GM23248 (cell line): ENCODE measurements around the gene ACCSL.

Experiments
- EZH2 ChIP-seq: fragments of 200-600 bp; sonication (generic); IDR thresholded peaks from 2 replicates; pipeline ENCODE4 v1.6.1; 2018; ENCODE audit warnings: antibody characterized with exemption, mild to moderate bottlenecking; ENCODE audit not compliant: insufficient read depth, poor library complexity, severe bottlenecking
- EZH2phosphoT487 ChIP-seq: fragments of 200-600 bp; sonication (generic); IDR thresholded peaks from 2 replicates; pipeline ENCODE4 v1.6.1; 2018; ENCODE audit warnings: antibody characterized with exemption, moderate library complexity, mild to moderate bottlenecking, low read depth; ENCODE audit not compliant: insufficient read depth

- TF ChIP-seq EZH2 (no peak), EZH2phosphoT487 (no peak)
Measured at GRCh38 chr11:44000731-44001130, 47.0 kb upstream of the ACCSL start.
